GM13977 (cell line): ENCODE results near the gene SMARCC1.

Experiments used
- DNase-seq: peaks from one replicate; pipeline ENCODE4 v3.0.0; 2012; ENCODE audit warnings: low spot score
- CTCF ChIP-seq: IDR thresholded peaks from 2 replicates; pipeline ENCODE4 v1.5.1; 2012; ENCODE audit warnings: mild to moderate bottlenecking, control low read depth; ENCODE audit not compliant: insufficient read depth; ENCODE audit errors: extremely low read depth, missing control alignments
- in situ Hi-C: fragments of 300-500 bp; cut with MboI; formaldehyde crosslinking; loops from one replicate; pipeline ENCODE4 v1.12.0; 2022; ENCODE audit warnings: low sequenced_read_pairs, low pct_unique_long_range_greater_than_20kb, mixed read lengths, inconsistent platforms; ENCODE audit not compliant: unreplicated experiment

Gene SMARCC1

GRCh38 chr3:47612879-47613278, 168.8 kb downstream of the SMARCC1 start:
- in situ Hi-C loops, result no loop called here
- TF ChIP-seq CTCF, result no peak
- no peak for DNase-seq

DNA sequence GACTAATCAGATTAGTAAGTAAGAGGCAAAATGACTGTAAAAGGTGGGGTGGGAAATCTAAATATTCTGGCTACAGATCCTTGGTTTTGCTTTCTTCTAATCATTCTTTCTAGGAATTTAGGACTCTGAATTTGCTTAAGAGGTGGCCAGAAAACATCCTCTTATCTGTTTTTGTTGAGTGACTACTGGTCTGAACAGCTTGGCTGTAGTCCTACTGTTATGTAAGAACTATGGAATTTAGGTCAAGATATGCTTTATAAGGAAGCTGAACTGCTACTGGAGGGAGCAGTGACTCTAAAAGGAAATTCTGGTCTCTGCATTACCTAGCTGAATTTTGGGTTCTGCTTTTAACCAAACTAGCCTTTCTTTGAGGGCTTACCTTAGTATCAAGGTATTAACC, 169.5 kb downstream of the SMARCC1 start:
- in situ Hi-C loops, result no loop called here
- no peak for TF ChIP-seq CTCF
- DNase-seq, result no peak

DNA sequence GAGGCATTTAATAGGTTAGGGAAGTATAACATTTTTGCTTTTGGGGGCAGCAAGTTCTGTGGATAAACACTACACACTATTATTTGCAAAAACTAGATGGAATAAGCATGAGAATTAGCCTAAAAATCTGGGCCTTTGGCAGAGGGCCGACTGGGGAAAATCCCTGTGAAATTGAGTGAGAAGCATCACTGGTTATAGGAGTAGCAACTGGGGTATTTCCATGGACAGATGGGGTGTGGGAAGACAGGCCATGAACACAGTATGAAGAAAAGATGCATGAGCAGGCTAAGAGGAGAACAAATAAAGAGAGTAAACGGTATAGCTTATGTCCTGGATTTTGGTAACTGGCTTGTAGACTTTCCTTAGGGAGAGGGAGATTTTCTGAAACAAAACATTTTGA, 170.1 kb downstream of the SMARCC1 start:
- no peak for DNase-seq
- TF ChIP-seq CTCF, result no peak
- in situ Hi-C loops, result no loop called here

DNA sequence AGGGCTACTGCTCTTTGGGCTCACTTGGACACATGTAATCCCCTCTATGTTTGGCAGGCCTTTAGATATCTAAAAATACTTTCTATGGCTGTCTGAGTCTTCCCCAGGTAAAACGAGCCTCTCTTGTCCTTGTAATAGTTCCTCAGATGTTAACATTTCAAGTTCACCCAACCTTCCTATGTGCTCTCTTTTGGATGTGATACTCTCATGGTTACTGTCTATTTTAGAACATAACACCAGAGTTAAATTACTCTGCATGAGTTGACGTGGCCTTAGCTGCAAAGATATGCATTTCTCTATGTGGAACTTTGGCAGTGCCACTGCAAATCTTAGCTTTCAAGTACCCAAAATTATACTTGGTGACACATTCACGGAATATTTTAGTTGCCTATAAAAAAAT, 171.1 kb downstream of the SMARCC1 start:
- no peak for TF ChIP-seq CTCF
- in situ Hi-C loops, result no loop called here
- DNase-seq, result no peak

DNA sequence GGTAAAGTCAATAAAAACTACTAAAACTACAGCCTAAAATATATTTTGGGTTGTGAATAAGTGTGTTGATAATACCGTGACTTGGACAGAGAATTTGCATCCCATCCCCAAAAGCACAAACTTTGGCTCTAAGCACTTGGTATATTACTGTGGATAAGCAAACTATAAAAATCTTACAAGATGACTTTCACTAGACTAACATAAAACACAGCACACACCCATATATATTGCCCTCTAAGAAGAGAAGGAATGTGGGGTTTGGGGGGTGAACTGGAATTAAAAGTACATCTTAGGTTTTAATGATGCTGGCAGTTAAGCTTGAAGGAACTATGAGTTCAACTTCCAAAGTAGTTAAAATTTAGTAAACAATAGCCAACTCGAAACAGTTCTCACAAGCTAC, 174.4 kb downstream of the SMARCC1 start:
- DNase-seq, result no peak
- no peak for TF ChIP-seq CTCF
- in situ Hi-C loops, result no loop called here

DNA sequence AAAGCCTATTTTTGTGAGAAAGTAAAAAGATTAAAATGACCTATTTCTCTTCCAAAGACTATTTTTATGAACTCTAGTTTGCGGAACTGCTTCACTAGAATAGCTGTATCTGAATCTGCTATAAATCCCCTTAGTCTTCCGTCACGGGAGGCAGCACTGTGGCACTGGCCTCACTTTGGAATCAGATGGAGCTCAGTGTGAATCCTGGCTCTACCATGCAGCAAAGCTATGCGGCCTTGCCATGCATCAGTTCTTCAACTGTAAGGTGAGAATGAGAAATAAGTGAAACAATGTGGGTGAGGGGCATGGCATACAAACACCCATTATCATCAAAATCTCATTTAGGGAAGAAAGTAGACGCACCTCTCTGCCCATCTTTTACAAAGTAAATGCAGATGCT, 175.5 kb downstream of the SMARCC1 start:
- in situ Hi-C loops, result no loop called here
- no peak for TF ChIP-seq CTCF
- DNase-seq, result no peak

- no peak for DNase-seq
- in situ Hi-C loops, result no loop called here
- TF ChIP-seq CTCF, result no peak
Measured at GRCh38 chr3:47605652-47606051, 176.0 kb downstream of the SMARCC1 start.
